MG63 (cell line): ENCODE results near the gene ROBO4. TPM values are rescaled to one million over a fixed set of nuclear protein-coding genes. Genes with fewer than 3 reads are reported as not detected.
A peak's percentile ranks its signal among the peaks of the same experiment; 100 is the strongest.

Experiments used
- DNase-seq: peaks from one replicate; pipeline ENCODE4 v3.0.0-alpha.2; 2020
- H3K27me3 ChIP-seq: fragments of 250-450 bp; sonication (Bioruptor Pico); 2 replicates; pipeline ENCODE4 v1.5.1; 2020; ENCODE audit warnings: mild to moderate bottlenecking, moderate library complexity
- H3K36me3 ChIP-seq: fragments of 250-450 bp; sonication (Bioruptor Pico); 2 replicates; pipeline ENCODE4 v1.5.1; 2020; ENCODE audit warnings: mild to moderate bottlenecking, moderate library complexity
- H3K4me3 ChIP-seq: fragments of 250-450 bp; sonication (Bioruptor Pico); 2 replicates; pipeline ENCODE4 v1.5.1; 2020; ENCODE audit warnings: mild to moderate bottlenecking, moderate library complexity
- H3K9me3 ChIP-seq: fragments of 250-450 bp; sonication (Bioruptor Pico); 2 replicates; pipeline ENCODE4 v1.5.1; 2020; ENCODE audit warnings: mild to moderate bottlenecking, moderate library complexity
- total RNA-seq: library from RNA; depleted of rRNA; stranded (reverse); fragments of >200 nt; shearing (Covaris generic); gene quantifications from 2 replicates; pipeline ENCODE4 v1.2.3, GENCODE V29; 2014; ENCODE audit warnings: low replicate concordance; rRNA removed

Gene ROBO4
- 7.4 and 13.7 TPM in 2 replicates for total RNA-seq

DNA sequence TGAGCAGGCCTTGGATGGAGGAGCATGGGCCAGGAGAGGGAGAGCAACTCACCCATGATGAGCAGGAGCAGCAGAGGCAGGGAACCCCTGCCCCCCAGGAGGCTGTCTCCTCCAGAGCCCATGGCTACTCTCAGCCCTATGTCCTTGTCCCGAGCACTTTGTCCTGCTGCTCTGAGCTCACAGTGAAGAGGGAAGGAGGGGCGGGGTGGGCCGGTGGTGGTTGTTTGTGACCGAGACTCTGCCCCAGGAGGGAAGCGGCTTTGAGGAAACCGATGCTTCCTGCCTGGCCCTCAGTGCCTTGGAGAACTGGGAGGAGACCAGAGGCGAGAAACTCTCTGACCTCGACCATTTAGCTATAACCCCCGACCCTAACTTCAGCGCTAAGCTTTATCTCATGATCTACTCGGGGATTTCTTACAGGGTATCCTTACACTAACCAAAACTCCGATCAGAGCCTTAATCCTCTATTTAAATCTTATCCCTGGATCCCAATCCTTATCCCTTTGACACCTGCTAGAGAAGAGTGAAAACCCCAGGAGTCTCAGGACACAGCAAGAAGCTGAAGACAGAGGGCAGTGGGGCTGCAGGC lies at the start of gene ROBO4:
Gene ROBO4 (minus strand): TSS at position 192 of the 589 bp plus-strand sequence. CDS start 70 bp downstream, at position 122.
- no peaks in the 10 kb centered on the region for H3K27me3 ChIP-seq
- H3K9me3 ChIP-seq: no peaks in the 10 kb centered on the region
- no peaks in the 10 kb centered on the region for H3K36me3 ChIP-seq
- DNase-seq: peak; percentile 24
- H3K4me3 ChIP-seq: peak within 1 kb of the TSS; percentile 31

DNA sequence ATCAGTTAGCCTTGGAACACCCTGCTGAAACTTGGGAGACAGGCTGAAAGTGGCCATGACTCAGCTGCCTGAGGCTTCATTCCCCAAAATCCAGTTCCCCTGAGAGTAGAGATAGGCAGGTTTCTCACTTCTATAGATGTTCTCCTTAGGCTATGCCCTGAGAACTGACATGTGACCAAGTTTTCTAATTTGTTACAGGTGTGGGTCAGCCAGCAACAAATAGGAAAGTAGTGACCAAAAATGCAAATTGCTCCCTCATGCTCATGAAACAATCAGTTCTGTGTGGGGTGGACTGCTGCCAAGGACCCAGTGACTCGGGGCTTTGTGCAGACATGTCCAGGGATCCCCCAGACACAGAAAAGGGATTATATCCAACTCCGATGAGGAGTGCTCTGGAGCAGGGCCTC lies 49.1 kb upstream of the ROBO4 start:
- H3K36me3 ChIP-seq: no peaks in the 10 kb centered on the region
- H3K9me3 ChIP-seq: peaks cover 2% of the 10 kb centered on the region; the same call in 1 of the 2 replicates
- DNase-seq: peak; percentile 6
- no peaks in the 10 kb centered on the region for H3K27me3 ChIP-seq
- H3K4me3 ChIP-seq: no peak overlapping the region

DNA sequence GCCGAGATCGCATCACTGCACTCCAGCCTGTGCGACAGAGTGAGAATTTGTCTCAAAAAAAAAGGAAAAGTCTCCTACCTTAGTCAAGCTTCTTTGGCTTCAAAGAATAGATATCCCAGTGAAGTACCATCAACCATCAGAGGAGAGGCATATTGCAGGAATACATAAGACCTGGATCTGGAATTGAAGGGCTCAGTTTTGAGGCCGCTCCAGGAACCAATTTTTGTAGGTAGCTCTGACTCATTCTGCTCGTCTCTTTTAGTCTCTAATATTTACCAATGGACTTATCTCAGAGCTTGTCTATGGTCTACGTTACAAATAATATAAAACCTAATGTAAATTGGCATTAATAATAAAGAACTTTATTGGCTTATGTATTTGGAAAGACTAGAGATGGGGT lies 48.2 kb upstream of the ROBO4 start:
- Histone ChIP-seq H3K36me3 (no peaks in the 10 kb centered on the region), H3K4me3 (no peak overlapping the region), H3K27me3 (no peaks in the 10 kb centered on the region), H3K9me3 (peaks cover 2% of the 10 kb centered on the region; the same call in 1 of the 2 replicates)
- no peak for DNase-seq

DNA sequence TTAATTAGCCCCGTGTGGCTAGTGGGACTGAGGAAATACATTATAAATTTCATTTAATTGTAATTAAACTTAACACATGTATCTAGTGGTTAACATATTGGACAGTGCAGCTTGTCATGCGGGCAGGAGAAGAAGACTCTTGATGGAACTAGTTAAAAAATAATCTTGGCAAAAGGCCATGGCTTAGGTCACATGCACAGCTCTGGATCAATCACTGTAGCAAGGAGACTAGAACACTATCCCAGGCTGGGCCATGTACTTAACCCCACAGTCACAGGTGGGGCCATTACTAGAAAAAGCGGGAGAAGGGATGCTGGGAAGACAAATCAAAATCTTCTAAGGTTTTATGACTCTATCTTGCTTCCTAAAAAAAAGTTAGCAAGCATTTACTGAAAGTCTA lies 46.9 kb upstream of the ROBO4 start:
- Histone ChIP-seq H3K9me3 (peaks cover 2% of the 10 kb centered on the region; the same call in 1 of the 2 replicates), H3K4me3 (no peak overlapping the region), H3K27me3 (no peaks in the 10 kb centered on the region), H3K36me3 (no peaks in the 10 kb centered on the region)
- DNase-seq: no peak

DNA sequence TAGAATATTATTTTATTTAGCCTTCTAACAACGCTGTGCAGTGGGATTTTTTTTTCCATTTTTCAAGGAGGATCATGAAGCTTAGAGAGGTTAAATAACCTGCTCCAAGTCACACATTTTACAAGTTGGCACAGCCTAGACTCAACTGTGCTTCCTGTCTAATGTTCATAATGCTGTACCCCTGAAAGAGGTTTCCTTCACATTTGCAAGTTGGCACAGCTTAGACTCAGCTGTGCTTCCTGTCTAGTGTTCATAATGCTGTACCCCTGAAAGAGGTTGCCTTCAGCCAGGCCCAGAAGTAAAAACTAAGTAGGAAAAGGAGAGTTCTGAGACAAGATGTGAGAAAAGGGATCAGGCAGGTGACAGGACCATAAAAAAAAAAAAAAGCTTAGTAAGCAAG lies 46.1 kb upstream of the ROBO4 start:
- no peak for DNase-seq
- Histone ChIP-seq H3K27me3 (no peaks in the 10 kb centered on the region), H3K9me3 (peaks cover 2% of the 10 kb centered on the region; the same call in 1 of the 2 replicates), H3K4me3 (no peak overlapping the region), H3K36me3 (no peaks in the 10 kb centered on the region)

DNA sequence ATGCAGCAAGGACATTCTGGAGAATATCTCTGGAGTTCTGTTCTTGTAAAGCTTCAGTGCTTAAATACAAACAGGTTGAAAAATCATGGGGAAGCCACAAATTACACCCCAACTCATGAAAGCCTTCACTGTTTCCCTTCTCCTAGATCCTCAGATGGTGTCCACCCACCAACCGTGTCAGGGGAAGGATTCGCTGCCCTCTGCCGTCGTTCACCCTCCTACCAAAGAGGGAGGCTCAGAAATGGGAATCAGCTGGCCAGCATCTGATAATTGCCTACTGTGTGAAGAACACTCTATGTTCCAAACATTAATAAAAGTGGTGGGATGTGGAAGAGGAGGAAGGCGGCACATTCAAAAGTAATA lies 45.6 kb upstream of the ROBO4 start:
- no peaks in the 10 kb centered on the region for H3K9me3 ChIP-seq
- no peaks in the 10 kb centered on the region for H3K36me3 ChIP-seq
- no peak overlapping the region for H3K4me3 ChIP-seq
- no peak for DNase-seq
- H3K27me3 ChIP-seq: no peaks in the 10 kb centered on the region

DNA sequence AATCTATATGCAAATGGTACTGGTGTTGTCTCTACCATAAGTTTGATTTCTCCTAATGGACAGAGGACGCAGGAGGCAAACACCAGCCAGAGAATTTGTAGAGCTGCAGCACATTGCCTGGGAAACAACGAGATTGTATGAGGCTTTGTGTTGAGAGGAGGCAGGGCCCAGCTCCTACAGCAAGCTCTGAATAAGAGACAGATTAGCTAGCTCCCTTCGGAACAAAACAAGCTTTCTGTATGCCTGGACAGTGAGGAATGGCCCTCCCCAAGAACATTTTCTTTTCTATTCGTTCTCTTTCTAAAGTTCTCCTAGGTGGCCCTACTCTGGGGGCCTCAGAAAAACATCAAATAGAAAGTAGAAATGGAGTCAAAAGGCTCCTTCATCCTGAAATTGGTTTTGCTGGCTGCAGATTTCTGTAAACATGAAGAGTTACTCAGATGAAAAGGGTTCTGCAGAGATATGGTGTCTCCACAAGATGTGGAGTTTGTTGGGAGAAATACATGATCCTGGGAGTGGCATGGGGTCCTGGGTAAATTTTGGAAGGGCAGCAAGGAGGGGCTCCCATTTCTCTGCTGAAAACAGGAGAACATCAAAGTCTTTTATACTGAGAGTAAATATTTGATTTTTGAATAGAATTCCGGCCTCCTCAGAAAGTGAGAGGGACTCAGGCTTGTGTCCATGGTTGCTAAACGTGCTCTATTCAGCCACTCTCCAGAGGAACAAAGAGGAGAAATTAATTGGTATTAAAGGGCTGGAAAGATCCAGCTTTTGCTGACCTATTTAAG lies 45.0 kb upstream of the ROBO4 start:
- Histone ChIP-seq H3K4me3 (no peak overlapping the region), H3K27me3 (no peaks in the 10 kb centered on the region), H3K9me3 (no peaks in the 10 kb centered on the region)

DNA sequence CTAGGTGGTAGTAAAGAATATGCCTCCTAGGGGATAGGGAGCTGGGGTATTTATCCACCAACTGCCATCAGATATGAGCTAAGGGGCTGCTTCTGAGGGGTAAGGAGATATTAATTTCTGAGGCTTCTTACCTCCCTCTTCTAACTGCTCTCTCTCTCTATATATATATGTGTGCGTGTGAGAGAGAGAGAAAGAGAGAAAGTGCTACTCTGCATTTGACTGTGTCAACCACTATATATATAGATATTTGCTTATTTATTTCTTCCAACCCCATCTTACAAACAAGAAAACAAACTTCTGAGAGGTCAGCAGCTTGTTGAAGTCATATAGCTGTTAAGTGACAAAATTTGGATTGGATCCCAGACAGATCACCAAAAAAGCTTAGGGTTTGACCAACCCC lies 44.0 kb upstream of the ROBO4 start:
- H3K27me3 ChIP-seq: no peaks in the 10 kb centered on the region
- H3K9me3 ChIP-seq: no peaks in the 10 kb centered on the region
- no peaks in the 10 kb centered on the region for H3K36me3 ChIP-seq
- no peak overlapping the region for H3K4me3 ChIP-seq
- DNase-seq: no peak

More for the DNA sequence above, 45.0 kb upstream of the ROBO4 start:
- DNase-seq: no peak
- no peaks in the 10 kb centered on the region for H3K36me3 ChIP-seq

DNA sequence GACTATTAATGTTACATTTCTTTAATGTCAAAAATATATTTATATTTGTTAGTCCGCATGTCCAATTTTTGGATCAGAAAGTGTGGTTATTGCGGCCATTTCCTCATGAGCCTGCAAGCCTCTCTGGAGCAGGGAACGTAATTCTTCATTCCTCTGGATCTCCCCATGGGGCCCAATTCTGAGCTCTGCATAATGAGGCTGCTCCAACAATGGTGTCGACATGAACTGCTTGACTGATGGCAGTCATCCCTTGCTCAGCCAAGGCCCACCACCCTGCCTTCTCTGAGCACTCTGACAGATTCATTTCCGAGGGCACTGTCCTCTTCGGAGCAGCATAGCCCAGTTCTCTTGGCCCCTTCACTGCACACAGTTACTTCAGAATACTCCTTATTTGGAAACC lies 41.3 kb upstream of the ROBO4 start:
- H3K36me3 ChIP-seq: no peaks in the 10 kb centered on the region
- H3K9me3 ChIP-seq: no peaks in the 10 kb centered on the region
- DNase-seq: no peak
- H3K27me3 ChIP-seq: no peaks in the 10 kb centered on the region
- no peak overlapping the region for H3K4me3 ChIP-seq

DNA sequence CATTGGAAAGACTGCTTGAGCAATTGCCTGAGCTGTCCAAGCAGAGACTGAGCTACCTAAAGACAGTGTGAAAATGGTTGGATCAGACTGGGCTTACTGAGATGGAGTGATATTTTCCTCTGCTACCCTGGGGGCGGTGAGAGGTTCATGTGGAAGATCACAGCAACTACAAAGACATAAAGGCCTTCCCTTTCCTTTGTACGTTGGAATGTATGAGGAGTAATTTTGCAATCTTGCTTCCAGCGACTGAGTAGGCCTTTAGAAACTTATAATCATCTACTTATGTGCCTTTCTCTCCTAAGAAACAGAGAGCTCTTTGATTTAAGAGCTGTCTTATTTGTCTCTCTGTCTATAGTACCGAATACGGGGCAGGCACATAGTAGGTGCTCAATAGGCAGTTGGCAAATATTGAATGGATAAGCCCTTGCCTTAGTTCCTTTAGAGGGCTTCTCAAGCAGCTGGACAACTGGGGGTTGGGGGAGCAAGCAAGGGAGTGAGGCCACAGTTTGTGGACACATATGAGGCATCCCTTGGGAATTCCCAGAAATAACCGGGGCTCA lies 40.6 kb upstream of the ROBO4 start:
- Histone ChIP-seq H3K9me3 (no peaks in the 10 kb centered on the region), H3K27me3 (no peaks in the 10 kb centered on the region), H3K4me3 (no peak overlapping the region), H3K36me3 (no peaks in the 10 kb centered on the region)
- no peak for DNase-seq

DNA sequence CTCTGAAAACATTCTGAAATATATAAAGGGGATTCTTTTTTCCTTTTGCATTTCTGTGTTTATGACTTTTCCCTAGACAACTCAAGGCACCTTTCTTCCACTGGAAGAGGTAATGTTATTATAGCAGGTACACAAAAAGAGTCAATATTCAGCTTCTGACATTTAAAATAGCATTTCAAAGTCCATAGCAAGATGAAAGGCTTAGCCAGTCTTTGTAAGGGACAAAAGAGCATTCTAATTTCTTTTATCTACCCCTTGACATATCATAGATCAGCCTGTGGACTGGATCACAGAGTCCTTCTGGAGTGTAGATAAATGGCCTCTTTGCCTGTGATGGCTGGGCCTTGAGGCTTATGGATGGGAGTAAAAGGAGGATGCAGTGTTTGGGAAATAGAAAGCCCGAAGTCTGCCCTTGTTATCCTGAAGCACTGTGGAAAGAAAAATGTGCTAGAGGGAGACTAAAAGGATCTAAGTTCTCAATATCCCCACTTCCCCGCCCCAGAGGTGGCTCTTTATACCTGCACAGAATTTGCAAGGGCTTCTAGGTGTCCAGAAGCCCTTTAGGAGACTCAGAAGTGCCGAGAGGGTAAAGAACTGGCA lies 39.8 kb upstream of the ROBO4 start:
- H3K36me3 ChIP-seq: no peaks in the 10 kb centered on the region
- DNase-seq: no peak
- H3K27me3 ChIP-seq: no peaks in the 10 kb centered on the region
- no peak overlapping the region for H3K4me3 ChIP-seq
- H3K9me3 ChIP-seq: no peaks in the 10 kb centered on the region

DNA sequence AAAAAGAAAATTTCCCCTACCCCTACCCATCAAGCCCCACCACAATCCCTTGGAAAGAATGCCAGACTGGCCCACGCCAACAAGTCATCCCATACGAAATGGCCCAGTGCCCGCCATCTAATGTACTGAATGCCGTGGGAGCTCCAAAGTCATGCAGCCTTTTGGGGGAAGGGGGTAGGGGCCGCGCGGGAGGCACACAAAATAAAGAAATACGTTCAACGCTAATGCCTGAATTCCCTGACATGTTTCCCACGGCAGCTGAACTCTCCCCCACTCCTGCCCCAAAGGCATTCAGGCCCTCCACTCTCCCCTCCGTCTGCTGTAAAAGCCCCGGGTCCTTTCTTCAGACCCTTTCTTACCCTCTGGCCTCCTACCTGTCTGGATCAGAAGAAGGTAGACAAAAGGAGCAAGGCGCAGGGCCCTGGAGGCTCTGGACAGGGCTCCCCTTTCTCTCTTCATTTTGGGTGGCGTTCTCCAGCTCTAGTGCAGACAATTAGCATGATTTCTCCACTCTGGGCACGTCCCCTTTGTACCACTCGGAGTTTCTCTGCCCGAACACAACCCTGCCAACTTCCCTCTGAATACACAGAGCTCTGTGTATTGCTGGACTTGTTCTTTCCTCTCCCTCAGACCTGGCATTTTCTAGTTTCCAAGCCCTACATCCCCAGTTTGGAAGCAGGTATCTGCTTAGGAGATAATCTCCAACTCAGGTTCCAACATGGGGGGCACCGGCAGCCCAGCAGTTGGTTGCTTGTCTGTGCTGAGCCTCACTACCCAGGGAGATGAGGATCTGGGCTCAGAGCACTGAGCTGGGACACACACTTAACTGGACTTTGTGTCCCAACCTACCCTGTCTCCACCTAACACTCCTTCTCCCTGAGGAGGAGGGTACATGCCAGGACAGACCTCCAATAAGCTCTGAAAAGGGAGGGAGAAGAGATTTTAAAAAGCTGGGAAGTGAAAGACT lies 38.2 kb upstream of the ROBO4 start, which contains the start of gene HEPACAM:
Gene HEPACAM (minus strand): TSS at position 500 of the 967 bp plus-strand sequence. CDS start 41 bp downstream, at position 459.
- Histone ChIP-seq H3K4me3 (no peak within 1 kb of the TSS), H3K27me3 (no peaks in the 10 kb centered on the region), H3K9me3 (no peaks in the 10 kb centered on the region), H3K36me3 (no peaks in the 10 kb centered on the region)
- DNase-seq: no peak

DNA sequence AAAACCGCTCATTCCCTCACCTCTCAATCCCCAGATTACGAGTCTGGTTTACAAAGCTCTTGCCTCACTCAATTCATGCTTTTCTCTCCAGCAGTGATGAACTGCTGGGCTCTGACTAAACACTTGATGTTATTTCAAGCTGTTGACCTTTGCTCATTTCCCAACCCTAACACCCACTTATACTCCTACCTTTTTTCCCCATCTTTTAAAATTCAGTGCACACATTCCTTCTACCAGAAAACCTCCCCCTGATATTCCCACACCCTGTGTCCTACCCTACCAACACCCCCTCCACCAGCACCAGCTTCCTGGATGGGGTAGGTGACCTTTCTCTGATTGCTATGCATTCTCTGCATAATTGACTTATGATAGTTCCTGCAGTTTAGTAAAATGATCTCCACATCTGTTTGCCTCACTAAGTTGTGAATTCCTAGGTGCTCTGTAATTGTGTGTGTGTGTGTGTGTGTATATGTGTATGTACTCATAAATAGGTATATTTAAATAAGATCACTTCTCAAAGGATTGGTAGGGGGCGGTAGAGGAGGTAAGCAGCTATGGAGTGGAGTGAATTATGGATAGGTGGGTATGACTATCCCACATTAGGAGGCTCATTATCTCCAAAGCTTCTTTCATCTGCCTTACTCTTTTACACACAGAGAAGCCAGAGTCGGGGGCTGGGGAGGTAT lies 37.3 kb upstream of the ROBO4 start:
- no peaks in the 10 kb centered on the region for H3K27me3 ChIP-seq
- DNase-seq: peak; percentile 25
- no peaks in the 10 kb centered on the region for H3K9me3 ChIP-seq
- no peaks in the 10 kb centered on the region for H3K36me3 ChIP-seq
- H3K4me3 ChIP-seq: no peak overlapping the region

DNA sequence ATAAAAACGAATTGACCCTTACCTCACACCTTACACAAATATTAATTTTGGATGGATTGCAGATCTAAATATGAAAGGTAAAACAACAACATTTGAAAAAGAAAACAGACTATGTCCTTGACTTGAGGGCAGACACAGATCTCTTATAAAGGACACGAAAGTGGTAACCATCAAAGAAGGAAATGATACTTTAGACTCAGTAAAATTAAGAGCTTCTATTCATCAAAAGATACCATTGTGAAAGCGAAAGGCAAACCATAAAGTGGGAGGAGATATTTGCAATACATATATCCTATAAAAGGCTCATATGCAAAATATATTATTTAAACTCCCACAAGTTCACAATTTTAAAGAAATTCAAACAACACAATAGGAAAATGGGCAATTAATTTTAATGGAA lies 33.1 kb upstream of the ROBO4 start:
- Histone ChIP-seq H3K9me3 (no peaks in the 10 kb centered on the region), H3K4me3 (no peak overlapping the region), H3K36me3 (no peaks in the 10 kb centered on the region), H3K27me3 (no peaks in the 10 kb centered on the region)
- DNase-seq: no peak

DNA sequence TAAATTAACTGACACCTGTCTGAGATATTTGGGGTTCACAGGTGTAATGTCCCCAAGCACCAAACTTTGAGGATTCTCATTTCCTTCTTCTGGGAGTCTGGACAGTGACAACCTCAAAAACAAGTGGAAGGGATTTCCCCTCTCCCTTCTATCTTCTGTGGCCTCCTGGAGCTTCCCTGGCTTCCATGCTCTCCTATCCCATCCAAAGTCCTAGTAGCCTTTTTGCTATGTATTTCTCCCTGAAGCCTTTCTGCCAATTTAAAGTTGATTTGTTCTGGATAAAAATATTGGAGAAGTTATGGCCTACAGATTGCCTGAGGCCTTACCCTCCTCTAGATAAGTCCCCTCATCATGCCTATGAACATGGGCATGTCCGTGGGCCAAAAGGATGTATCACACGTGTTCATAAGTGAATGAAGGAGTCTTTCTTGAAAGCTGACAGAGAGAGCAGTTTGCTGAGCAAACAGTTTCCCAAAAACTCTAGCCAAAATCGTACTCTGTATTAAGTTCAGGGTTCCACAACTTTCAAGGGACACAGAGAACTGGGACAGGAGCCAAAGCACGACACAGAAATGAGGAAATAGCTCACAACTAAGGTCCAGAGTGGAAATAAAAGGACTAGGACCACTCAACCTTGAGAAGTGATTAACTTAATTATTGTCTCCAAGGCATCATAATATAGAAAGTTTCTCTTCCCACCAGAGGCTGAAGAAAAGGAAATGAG lies 31.4 kb upstream of the ROBO4 start:
- H3K36me3 ChIP-seq: no peaks in the 10 kb centered on the region
- no peak overlapping the region for H3K4me3 ChIP-seq
- DNase-seq: no peak
- no peaks in the 10 kb centered on the region for H3K9me3 ChIP-seq
- H3K27me3 ChIP-seq: no peaks in the 10 kb centered on the region
